ENCODE data around the gene RRP15. TPM values are rescaled to one million over a fixed set of nuclear protein-coding genes. Genes with fewer than 3 reads are reported as not detected.

RRP15 gene
- total RNA-seq, 1 experiment from 2014 or later: 25.5 TPM

- Histone ChIP-seq H2AFZ (ENCODE audit: low read depth, low read length, poor library complexity, severe bottlenecking) (no peak overlapping the region), H4K20me1 (ENCODE audit: insufficient read depth) (0 out of 2 replicates have a peak, but pooled peaks cover 4% of the 10 kb centered on the region), H3K9me3 (ENCODE audit: control insufficient read depth in 1 of 2, insufficient read depth in 1 of 2, low read depth in 1 of 2, low read length in 2 of 2) (no peaks in the 10 kb centered on the region), H3K4me3 (replicated peaks in 1 of 2; ENCODE audit: low read depth in 1 of 2, low read length in 2 of 2) (no peak overlapping the region), H3K79me2 (ENCODE audit: insufficient read depth, low read length) (peaks cover 6% of the 10 kb centered on the region), H3K27ac (ENCODE audit: low read depth, low read length) (no peak overlapping the region), H3K27me3 (ENCODE audit: insufficient read depth, low read length) (no peaks in the 10 kb centered on the region), H3K9ac (ENCODE audit: low read length) (no peak overlapping the region), H3K9me2 (ENCODE audit: insufficient read depth) (no peaks in the 10 kb centered on the region), H3K4me2 (ENCODE audit: low read length) (no peak overlapping the region), H3K4me1 (ENCODE audit: control insufficient read depth in 1 of 2, insufficient read depth in 2 of 2, low read length in 2 of 2) (no peaks in the 10 kb centered on the region), H3K36me3 (ENCODE audit: control insufficient read depth in 1 of 2, insufficient read depth in 2 of 2, low read length in 2 of 2) (peaks cover 2 to 4% of the 10 kb centered on the region in 2 experiments; a peak in 1 of 4 replicates)
- TF ChIP-seq SIN3A (IDR thresholded peaks at IDR 0.05; ENCODE audit: low read depth): no peak
- TF ChIP-seq REST (IDR thresholded peaks at IDR 0.05; ENCODE audit: low read depth): no peak
- TF ChIP-seq, protein P1, sequence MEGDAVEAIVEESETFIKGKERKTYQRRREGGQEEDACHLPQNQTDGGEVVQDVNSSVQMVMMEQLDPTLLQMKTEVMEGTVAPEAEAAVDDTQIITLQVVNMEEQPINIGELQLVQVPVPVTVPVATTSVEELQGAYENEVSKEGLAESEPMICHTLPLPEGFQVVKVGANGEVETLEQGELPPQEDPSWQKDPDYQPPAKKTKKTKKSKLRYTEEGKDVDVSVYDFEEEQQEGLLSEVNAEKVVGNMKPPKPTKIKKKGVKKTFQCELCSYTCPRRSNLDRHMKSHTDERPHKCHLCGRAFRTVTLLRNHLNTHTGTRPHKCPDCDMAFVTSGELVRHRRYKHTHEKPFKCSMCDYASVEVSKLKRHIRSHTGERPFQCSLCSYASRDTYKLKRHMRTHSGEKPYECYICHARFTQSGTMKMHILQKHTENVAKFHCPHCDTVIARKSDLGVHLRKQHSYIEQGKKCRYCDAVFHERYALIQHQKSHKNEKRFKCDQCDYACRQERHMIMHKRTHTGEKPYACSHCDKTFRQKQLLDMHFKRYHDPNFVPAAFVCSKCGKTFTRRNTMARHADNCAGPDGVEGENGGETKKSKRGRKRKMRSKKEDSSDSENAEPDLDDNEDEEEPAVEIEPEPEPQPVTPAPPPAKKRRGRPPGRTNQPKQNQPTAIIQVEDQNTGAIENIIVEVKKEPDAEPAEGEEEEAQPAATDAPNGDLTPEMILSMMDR (IDR thresholded peaks at IDR 0.05 in 2 of 3, conservative IDR thresholded peaks at IDR 0.05 in 1 of 3; ENCODE audit: borderline replicate concordance in 1 of 3, insufficient read depth in 1 of 3, low read depth in 2 of 3, low read length in 2 of 3): no peak
- TF ChIP-seq POLR2A (IDR thresholded peaks at IDR 0.05; ENCODE audit: borderline replicate concordance, extremely low read depth, insufficient read depth, insufficient read length): no peak
- no peak for TF ChIP-seq EZH2 (IDR thresholded peaks at IDR 0.05)
- no peak for TF ChIP-seq TCF7L2 (IDR thresholded peaks at IDR 0.05; ENCODE audit: borderline replicate concordance, extremely low read depth, insufficient read depth, insufficient read length)
- TF ChIP-seq ELF1 (IDR thresholded peaks at IDR 0.05; ENCODE audit: borderline replicate concordance, low read depth): no peak
- no peak for TF ChIP-seq ATF3 (IDR thresholded peaks at IDR 0.05)
- no peak for TF ChIP-seq JUND (IDR thresholded peaks at IDR 0.05)
- no peak for TF ChIP-seq RAD21 (IDR thresholded peaks at IDR 0.05; ENCODE audit: low read depth)
- TF ChIP-seq EGR1 (IDR thresholded peaks at IDR 0.05; ENCODE audit: low read depth): no peak
- no peak for TF ChIP-seq SP1 (IDR thresholded peaks at IDR 0.05; ENCODE audit: low read depth)
- no peak for TF ChIP-seq YY1 (IDR thresholded peaks at IDR 0.05; ENCODE audit: extremely low read depth, insufficient replicate concordance, low read depth, low read length)
- TF ChIP-seq EZH2phosphoT487 (IDR thresholded peaks at IDR 0.05; ENCODE audit: borderline replicate concordance): no peak
- TF ChIP-seq ZBTB33 (IDR thresholded peaks at IDR 0.05; ENCODE audit: extremely low read depth, insufficient replicate concordance, low read length): no peak
- DNase-seq (ENCODE audit: low read depth, low spot score): no peak
- RAD21 ChIA-PET (ENCODE audit: low non-redundant PET in 1 of 2, low total read pairs in 2 of 2, uncharacterized antibody in 2 of 2, unreplicated experiment in 2 of 2): no interaction called here
- CTCF ChIA-PET: no interaction called here
- no TSS peak for BruUV-seq (replicated peaks)
- no peak for ATAC-seq
- intact Hi-C loops (cut with micrococcal nuclease): no loop called here
- POLR2A ChIA-PET: no interaction called here
Observed at GRCh38 chr1:218324226-218324580, 39.1 kb downstream of the RRP15 start.
